Body of pancreas (tissue), 4 donors: ENCODE data around the gene PARP8.

Source experiments
- POLR2A ChIP-seq, 3 donors: fragments of 450-650 bp; IDR thresholded peaks; one replicate each; pipeline ENCODE4 v1.6.1; 2016; ENCODE audit warnings: antibody characterized with exemption in 3 of 3, mild to moderate bottlenecking in 2 of 3
- TF ChIP-seq, protein P1 (sequence below), 7 experiments: fragments of 450-650 bp in 4 of 7; fragments of 200-600 bp in 3 of 7; sonication (generic) in 3 of 7; IDR thresholded peaks; one replicate each; pipeline ENCODE4 v1.5.1; 2016 to 2019; ENCODE audit warnings: antibody characterized with exemption in 7 of 7

DNA sequence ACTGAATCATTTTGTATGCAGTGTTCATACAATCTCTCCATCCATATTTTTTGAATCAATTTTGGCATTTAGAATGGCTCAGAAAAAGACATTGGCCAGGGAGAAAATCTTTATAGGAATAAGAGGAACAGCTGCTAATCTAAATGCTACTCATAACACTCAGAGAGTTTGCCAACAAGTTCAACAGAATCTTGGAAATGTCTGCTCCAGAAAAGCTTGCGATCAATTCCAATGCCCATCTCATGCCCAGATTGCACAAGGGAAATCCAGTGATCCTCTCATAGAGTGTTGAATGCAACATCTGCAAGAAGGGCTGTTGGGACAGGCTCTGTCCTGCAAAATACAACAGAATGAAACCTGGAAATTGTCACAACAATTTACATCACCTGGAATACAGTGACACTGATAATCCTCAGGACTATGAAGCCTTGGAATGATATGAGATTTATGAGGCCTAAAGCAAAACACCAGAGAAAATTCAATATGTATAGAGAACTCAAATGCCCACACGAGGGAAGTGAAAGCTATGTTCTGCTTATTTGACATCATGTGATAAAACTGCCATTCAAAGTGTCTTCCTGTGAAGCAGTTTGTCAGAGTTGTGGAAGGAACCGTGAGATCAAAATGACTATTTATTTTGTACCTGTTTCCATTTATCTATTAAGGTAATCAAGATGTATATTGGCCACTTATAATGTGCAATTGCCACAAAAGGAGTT lies 190.1 kb downstream of the PARP8 start:
- no peak for TF ChIP-seq POLR2A (IDR thresholded peaks at IDR 0.05)
- TF ChIP-seq, protein P1, sequence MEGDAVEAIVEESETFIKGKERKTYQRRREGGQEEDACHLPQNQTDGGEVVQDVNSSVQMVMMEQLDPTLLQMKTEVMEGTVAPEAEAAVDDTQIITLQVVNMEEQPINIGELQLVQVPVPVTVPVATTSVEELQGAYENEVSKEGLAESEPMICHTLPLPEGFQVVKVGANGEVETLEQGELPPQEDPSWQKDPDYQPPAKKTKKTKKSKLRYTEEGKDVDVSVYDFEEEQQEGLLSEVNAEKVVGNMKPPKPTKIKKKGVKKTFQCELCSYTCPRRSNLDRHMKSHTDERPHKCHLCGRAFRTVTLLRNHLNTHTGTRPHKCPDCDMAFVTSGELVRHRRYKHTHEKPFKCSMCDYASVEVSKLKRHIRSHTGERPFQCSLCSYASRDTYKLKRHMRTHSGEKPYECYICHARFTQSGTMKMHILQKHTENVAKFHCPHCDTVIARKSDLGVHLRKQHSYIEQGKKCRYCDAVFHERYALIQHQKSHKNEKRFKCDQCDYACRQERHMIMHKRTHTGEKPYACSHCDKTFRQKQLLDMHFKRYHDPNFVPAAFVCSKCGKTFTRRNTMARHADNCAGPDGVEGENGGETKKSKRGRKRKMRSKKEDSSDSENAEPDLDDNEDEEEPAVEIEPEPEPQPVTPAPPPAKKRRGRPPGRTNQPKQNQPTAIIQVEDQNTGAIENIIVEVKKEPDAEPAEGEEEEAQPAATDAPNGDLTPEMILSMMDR (IDR thresholded peaks at IDR 0.05): no peak
